Right lobe of liver (tissue), 6 donors: ENCODE results near the gene PATZ1. TPM values are rescaled to one million over a fixed set of nuclear protein-coding genes. Genes with fewer than 3 reads are reported as not detected.

Source experiments
- ATAC-seq, 4 donors: fragments of 200-7000 bp; cut with Tn5 transposase; one replicate each; pipeline ENCODE4 v1.9.1; 2020; ENCODE audit warnings: mild to moderate bottlenecking in 4 of 4, moderate library complexity in 4 of 4
- DNase-seq, 3 donors: peaks; one replicate each; pipeline ENCODE4 v3.0.0-alpha.2; 2020
- H3K27ac ChIP-seq, 3 donors: fragments of 200-600 bp; one replicate each; pipeline ENCODE4 v1.8.0; 2022
- H3K27me3 ChIP-seq, 2 donors: fragments of 200-600 bp; one replicate each; pipeline ENCODE4 v1.8.0; 2022
- H3K36me3 ChIP-seq, 4 donors: fragments of 200-600 bp; sonication (generic) in 1 of 4; one replicate each; pipeline versions ENCODE4 v1.5.1 to v1.8.0; 2017 to 2022; ENCODE audit warnings: control low read depth in 1 of 4
- H3K4me1 ChIP-seq, 4 donors: fragments of 200-600 bp; sonication (generic) in 1 of 4; one replicate each; pipeline versions ENCODE4 v1.5.1 to v1.8.0; 2017 to 2022; ENCODE audit warnings: control low read depth in 1 of 4
- H3K4me3 ChIP-seq, 3 donors: fragments of 200-600 bp; one replicate each; pipeline ENCODE4 v1.8.0; 2022
- H3K9me3 ChIP-seq, 4 donors: fragments of 200-600 bp; sonication (generic) in 1 of 4; one replicate each; pipeline versions ENCODE4 v1.5.1 to v1.8.0; 2017 to 2022; ENCODE audit warnings: control low read depth in 1 of 4
- POLR2A ChIP-seq: fragments of 450-650 bp; IDR thresholded peaks from one replicate; pipeline ENCODE4 v1.6.1; 2017; ENCODE audit warnings: antibody characterized with exemption, mild to moderate bottlenecking
- WGBS: methylation state at CpG from one replicate; pipeline ENCODE4 v1.1.6; 2018; ENCODE audit warnings: low coverage, low lambda C conversion rate; ENCODE audit not compliant: insufficient coverage; ENCODE audit errors: missing lambda C conversion rate; 5-methylcytosine and 5-hydroxymethylcytosine counted together
- intact Hi-C, 2 donors: fragments of 100-400 bp; cut with DNase I; formaldehyde crosslinking; loops; one replicate each; pipeline versions ENCODE4 v1.11.2 to v1.14.1; 2022
- total RNA-seq, 6 experiments: library from RNA; depleted of rRNA in 2 of 6; stranded (reverse); fragments of >200 nt in 2 of 6; fragmentation: NEBNext Ultra II Directional in 3 of 6; extraction: Animal tissue kit (Norgen Biotek cat#: 25700) in 3 of 6; gene quantifications; one replicate each; pipeline versions ENCODE4 v1.1.0 to v1.2.4, GENCODE V29; 2016 to 2023
- TF ChIP-seq, protein P1 (sequence below), 4 donors: fragments of 200-600 bp in 3 of 4; fragments of 450-650 bp in 1 of 4; IDR thresholded peaks; one replicate each; pipeline versions ENCODE4 v1.5.1 to v1.8.0; 2016 to 2022; ENCODE audit warnings: antibody characterized with exemption in 4 of 4, mild to moderate bottlenecking in 2 of 4
- donor health status: DM: no; HTN: yes; CAD: no.
- donor health status: DM: no; HTN: no; CAD: no.
- donor health status: DM: no; HTN: no; CAD: no.
- donor health status: DM: no; HTN: yes; CAD: no.
- donor health status: DM: no; HTN: yes; CAD: no.

The PATZ1 gene
- total RNA-seq, 6 experiments from 2014 or later = 7.4 to 18.8 (median 11.5) TPM

DNA sequence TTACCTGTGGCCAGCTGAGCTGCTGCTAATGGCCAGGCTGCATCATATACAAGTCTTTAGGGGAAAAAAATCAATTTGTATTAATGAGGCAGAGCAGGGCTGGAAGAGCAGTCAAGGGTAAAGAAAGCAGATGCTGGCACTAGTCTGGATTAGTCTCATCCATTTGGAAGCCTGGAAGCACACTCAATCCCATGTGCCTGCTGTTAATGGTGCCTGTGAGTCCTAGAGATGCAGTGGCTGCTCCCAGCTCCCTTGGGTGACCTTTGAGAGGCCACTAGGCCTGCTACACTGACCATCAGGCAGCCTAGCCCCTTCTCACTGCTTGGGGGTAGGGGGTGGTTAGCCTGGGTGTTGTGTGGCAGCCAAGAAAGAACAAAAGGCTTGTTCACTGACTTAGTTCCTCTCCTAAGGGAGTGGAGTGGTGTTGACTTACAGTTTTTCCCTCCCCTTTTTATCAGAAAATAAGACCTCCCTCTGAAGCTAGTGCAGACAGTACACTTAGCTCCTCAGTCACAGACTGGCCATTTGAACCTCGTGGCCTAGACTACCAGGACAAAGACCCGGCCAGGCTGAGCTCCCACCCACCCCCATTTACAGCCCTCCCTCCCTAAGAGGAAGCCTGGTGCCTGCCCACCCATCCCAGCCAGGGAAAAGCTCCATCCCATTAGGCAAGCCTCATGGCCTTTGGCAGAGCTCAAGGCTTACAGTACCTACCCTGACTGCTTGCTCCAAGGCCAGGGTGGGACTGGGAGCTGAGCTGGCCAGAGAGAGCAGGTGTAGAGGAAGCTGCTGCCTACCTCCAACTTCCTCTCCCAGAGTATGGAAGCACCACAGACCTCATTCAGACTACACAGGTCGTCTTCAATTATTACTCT lies 61.6 kb downstream of the PATZ1 start:
- WGBS = 42% methylated on average over 3 of the region's 3 CpGs
- TF ChIP-seq, protein P1, sequence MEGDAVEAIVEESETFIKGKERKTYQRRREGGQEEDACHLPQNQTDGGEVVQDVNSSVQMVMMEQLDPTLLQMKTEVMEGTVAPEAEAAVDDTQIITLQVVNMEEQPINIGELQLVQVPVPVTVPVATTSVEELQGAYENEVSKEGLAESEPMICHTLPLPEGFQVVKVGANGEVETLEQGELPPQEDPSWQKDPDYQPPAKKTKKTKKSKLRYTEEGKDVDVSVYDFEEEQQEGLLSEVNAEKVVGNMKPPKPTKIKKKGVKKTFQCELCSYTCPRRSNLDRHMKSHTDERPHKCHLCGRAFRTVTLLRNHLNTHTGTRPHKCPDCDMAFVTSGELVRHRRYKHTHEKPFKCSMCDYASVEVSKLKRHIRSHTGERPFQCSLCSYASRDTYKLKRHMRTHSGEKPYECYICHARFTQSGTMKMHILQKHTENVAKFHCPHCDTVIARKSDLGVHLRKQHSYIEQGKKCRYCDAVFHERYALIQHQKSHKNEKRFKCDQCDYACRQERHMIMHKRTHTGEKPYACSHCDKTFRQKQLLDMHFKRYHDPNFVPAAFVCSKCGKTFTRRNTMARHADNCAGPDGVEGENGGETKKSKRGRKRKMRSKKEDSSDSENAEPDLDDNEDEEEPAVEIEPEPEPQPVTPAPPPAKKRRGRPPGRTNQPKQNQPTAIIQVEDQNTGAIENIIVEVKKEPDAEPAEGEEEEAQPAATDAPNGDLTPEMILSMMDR (IDR thresholded peaks at IDR 0.05) = no peak
- TF ChIP-seq POLR2A = no peak
- intact Hi-C loops = no loop called here
- H3K4me3 ChIP-seq = no peak overlapping the region
- H3K27ac ChIP-seq = no peak overlapping the region
- peaks cover 0 to 3% (median 0%) of the 10 kb centered on the region in 4 donors for H3K4me1 ChIP-seq
- H3K9me3 ChIP-seq = no peaks in the 10 kb centered on the region
- DNase-seq = no peak
- peak in 1 of 4 donors; percentile 5 for ATAC-seq
- H3K36me3 ChIP-seq = peaks cover 0 to 10% (median 2%) of the 10 kb centered on the region in 4 donors
- H3K27me3 ChIP-seq = no peaks in the 10 kb centered on the region

DNA sequence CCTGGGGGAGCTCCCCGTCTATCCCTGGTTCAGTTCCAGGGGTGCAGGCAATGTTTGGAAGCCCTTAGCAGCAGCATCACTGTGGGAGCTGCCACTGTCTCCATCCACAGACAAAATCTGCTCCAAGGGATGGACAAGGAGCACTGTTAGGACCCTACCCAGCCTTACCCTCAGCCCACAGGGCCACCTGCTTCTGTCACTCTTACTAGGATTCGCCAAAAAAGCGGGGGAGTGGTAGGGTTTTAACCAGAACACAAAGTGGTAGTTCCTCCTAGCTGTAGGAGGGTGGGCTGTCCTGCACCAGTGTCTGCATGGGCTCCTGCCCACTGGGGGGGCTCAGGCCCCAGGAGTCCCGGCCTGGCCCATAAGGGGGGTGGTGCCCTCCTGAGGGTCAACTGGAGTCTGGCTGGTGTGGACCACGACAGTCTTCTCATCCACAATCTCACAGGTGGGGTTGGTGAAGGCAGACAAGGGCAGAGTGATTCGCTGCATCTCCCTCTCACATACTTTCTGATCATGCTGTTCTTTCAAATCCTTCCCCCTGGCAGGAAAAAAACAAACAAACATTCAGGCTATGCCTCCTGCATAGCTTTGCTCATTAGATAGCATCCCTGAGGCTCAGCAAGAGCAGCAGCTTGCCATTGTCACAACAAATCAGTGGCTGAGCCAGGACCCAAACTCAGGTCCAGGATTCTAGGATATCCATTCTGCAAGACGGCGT lies 63.2 kb downstream of the PATZ1 start:
- peak in 1 of 4 donors; percentile 4 for ATAC-seq
- intact Hi-C loops = no loop called here
- TF ChIP-seq POLR2A = no peak
- TF ChIP-seq, protein P1 (IDR thresholded peaks at IDR 0.05) = no peak
- H3K9me3 ChIP-seq = no peaks in the 10 kb centered on the region
- WGBS = 70% methylated on average over 3 of the region's 8 CpGs
- no peaks in the 10 kb centered on the region for H3K27me3 ChIP-seq
- H3K36me3 ChIP-seq = peaks cover 0 to 3% (median 1%) of the 10 kb centered on the region in 4 donors
- H3K27ac ChIP-seq = no peak overlapping the region
- H3K4me3 ChIP-seq = no peak overlapping the region
- peaks cover 0 to 15% (median 5%) of the 10 kb centered on the region in 4 donors for H3K4me1 ChIP-seq
- DNase-seq = peak in 1 of 3 donors; percentile 32

DNA sequence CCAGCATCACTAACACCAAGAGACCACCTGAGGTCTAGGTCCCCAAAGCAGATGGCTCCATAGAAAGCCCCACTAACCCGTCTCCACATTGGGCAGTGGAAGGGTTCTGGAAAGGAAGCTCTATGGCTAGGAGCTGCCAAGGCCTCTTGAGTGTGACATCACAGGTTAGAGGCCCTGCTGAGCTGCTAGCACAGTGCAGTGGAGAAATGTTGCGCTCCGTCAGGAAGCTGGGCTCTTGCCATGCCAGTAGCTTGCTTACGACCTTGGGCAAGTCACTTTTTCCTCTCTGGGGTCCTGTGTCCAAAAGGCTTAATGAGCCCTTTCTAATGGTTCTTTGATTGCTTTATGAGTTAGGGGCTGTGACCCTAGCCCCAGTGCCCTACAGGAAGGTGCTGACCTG lies 64.4 kb downstream of the PATZ1 start:
- peaks cover 0 to 15% (median 5%) of the 10 kb centered on the region in 4 donors for H3K4me1 ChIP-seq
- H3K36me3 ChIP-seq = peaks cover 0 to 7% (median 5%) of the 10 kb centered on the region in 4 donors
- no peaks in the 10 kb centered on the region for H3K27me3 ChIP-seq
- no peaks in the 10 kb centered on the region for H3K9me3 ChIP-seq
- no peak overlapping the region for H3K27ac ChIP-seq
- no peak for ATAC-seq
- DNase-seq = peak in 1 of 3 donors; percentile 34
- TF ChIP-seq, protein P1 (IDR thresholded peaks at IDR 0.05) = no peak
- no peak for TF ChIP-seq POLR2A
- H3K4me3 ChIP-seq = no peak overlapping the region
- 10% methylated on average over 2 of the region's 4 CpGs for WGBS
- intact Hi-C loops = no loop called here

DNA sequence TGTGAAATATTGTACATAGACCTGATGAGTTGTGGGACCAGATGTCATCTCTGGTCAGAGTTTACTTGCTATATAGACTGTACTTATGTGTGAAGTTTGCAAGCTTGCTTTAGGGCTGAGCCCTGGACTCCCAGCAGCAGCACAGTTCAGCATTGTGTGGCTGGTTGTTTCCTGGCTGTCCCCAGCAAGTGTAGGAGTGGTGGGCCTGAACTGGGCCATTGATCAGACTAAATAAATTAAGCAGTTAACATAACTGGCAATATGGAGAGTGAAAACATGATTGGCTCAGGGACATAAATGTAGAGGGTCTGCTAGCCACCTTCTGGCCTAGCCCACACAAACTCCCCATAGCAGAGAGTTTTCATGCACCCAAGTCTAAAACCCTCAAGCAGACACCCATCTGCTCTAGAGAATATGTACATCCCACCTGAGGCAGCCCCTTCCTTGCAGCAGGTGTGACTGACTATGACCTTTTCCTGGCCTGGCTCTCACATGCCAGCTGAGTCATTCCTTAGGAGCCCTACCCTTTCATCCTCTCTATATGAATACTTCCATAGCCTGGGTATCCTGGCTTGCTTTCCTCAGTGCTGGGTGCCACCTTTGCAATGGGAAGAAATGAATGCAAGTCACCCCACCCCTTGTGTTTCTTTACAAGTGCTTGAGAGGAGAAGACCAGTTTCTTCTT lies 66.2 kb downstream of the PATZ1 start:
- ATAC-seq (peak in 1 of 4 donors; percentile 4), DNase-seq (peak in 1 of 3 donors; percentile 35)
- intact Hi-C loops = no loop called here

More for the DNA sequence above, 66.2 kb downstream of the PATZ1 start:
- Histone ChIP-seq H3K27ac (no peak overlapping the region), H3K4me3 (no peak overlapping the region), H3K36me3 (peaks cover 1 to 13% (median 11%) of the 10 kb centered on the region in 4 donors), H3K27me3 (no peaks in the 10 kb centered on the region), H3K4me1 (peaks cover 0 to 15% (median 5%) of the 10 kb centered on the region in 4 donors), H3K9me3 (no peaks in the 10 kb centered on the region)
- TF ChIP-seq, protein P1 (IDR thresholded peaks at IDR 0.05) = no peak
- no peak for TF ChIP-seq POLR2A
